Activated T-helper 1 cell treated with Interleukin-2 at 50 U/mL for 16 hours (primary cell): ENCODE results near the gene LGALS9.
"Not testable (repeated sequence)": the region's sequence is repeated elsewhere in the genome, so short reads cannot be mapped to it uniquely, and the experiment has no call there.

Source experiments
- DNase-seq: peaks from one replicate; pipeline ENCODE4 v3.0.0-alpha.2; 2020; ENCODE audit warnings: low read depth

Gene LGALS9

DNA sequence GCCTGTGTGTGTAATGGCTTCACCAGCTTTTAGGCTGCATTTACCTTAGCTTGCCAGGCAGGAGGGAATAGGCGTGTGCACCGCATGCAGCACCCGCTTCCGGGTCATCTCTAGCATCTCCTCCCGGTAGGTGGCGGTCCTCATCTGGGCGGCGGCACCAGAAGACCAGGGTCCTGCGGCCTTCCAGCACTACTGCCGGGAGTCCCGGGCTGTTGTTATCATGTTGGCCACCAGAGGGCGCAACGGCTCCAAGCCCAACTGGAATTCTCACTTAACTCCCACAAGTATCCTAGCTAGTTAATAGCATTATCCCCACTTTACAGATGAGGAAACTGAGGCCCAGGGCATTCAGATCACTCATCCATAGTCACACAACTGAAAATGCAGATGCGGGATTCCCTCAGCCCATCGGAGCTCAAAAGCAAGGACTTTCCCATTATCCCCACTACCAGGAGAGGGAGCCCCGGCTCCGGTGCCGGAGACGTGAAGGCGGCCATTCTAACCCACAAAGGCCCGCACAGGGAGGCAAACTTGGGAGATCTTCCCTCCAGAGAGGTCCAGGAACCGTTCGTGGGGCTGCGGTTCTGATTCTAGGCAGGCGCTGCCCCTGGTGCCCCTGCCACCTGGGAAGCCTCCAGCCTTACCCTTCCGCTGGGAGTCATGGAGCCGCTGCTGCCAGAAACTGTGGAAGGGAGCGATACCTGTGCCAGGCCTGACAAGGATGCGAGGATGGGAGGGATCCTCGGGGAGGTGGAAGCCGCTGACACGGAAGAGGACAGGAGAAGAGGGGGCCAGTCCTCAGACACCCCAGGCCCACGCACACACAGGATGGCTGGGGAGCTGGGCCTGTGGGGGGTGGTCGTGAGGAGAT, 23.9 kb downstream of the LGALS9 start:
- peak; percentile 36 for DNase-seq

DNA sequence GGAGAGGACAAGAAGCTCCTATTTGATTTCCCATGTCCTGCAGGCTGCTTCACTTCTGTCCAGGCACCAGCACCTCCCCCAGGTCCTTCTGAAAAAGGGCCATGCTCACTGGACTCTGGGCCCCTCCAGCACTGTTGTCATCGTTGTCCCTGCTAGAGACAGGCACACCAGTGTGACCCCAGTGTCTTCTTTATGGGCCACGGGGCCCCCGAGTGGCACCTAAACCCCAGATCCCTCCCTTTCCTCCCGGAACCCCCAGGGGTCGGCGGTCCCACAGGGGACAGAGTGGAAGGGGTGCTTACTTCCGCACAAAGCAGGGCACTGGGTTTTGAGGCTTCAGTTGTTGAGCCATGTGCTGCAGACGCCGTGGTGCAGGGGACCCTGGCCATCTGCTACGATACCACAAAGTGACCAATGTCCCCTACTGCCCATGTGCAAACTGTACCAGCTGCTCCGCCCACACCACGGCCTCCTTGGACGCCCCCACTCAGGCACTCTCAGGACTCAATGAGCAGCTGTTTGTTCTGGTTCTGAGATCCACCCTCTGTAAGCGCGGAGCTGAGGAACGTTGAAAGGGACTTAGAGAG, 24.6 kb downstream of the LGALS9 start:
- not testable (repeated sequence) for DNase-seq

DNA sequence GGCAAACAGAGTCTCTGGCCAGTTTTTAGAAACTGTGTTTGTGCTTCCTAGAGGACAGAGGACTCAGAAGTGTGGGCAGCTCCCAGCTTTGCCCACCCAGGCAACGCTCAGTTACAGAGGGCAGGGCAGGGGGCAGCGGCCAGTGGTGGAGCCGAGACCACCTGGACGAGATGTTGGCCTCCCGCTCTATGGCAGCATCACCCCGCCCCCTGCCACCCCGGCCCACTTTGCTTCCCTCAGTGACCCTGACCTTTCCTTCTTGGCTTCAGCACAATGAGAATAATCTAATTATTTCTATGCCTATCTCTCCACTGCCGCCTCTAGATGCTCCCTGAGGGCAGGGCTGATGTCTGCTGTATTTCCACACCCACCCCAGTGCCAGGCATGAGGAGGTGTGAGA, 25.6 kb downstream of the LGALS9 start:
- not testable (repeated sequence) for DNase-seq

- DNase-seq: no peak
Observed at GRCh38 chr17:27657620-27658019, 26.6 kb downstream of the LGALS9 start.

DNA sequence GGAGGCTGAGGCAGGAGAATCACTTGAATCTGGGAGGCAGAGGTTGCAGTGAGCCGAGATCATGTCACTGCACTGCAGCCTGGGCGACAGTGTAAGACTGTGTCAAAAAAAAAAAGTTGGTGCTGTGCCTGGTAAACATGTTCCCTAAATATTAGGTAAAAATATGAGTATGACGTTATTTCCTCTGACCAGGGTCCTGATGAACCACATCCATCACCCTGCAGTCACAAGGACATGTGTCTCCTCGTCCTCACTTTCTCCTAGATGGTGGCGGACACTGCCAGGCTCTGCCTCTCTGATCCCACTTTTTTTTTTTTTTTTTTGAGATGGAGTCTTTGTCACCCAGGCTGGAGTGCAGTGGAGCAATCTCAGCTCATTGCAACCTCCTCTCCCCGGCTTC, 28.7 kb downstream of the LGALS9 start:
- no peak for DNase-seq

- DNase-seq: no peak
Observed at GRCh38 chr17:27660436-27660835, 29.4 kb downstream of the LGALS9 start.

DNA sequence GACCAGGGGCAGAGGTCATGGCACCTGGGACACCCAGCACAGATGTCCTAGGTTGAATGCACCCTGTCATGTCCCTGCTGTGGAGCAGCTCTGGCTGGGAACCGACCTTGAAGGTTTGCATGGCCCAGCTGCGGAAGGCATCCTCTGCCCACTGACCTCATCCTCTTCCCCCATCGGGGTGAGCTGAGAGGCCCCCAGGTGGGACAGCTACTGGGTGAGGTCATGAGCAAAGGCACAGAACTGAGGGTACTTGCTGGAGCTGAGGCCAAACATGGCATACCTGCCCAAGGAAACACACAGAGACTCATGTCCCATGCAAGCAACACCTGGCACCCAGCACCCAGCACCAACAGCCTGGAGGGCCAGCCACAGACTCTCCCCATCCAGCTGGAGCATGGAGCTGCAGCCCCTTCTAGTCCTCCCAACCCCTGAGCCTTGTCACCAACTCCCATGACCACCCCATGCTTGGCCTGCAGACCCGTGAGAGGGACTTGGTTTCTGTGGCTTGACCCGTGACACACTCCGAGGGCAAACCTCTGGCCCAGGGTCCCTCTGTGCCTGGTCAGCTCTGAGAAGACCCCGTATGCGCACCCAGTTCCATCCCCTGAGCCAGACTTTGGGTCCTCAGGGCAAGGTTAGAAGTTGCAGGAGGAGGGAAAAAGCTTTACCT, 33.1 kb downstream of the LGALS9 start:
- DNase-seq: no peak

- no peak for DNase-seq
Observed at GRCh38 chr17:27664606-27664965, 33.6 kb downstream of the LGALS9 start.

- no peak for DNase-seq
Observed at GRCh38 chr17:27665549-27665948, 34.6 kb downstream of the LGALS9 start.

DNA sequence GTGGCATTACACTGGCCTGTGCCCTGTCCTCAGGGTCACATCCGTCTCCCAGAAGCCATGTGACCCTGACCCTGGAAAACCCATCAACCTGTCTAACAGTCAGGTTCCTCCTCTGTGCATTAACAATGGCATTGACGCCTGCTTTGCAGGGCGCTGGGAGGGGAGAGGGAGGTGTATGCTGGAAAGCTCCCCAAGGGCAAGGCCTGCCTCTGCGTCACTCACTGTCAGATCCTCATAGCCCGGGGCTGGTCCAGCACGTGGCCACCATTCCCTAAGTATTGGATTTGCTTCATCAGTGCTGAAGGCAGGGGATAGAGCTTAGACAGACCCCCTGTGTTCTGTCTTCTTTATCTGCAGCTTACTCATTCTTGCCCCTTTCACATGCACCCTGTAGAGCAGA, 35.3 kb downstream of the LGALS9 start:
- not testable (repeated sequence) for DNase-seq

- no peak for DNase-seq
Observed at GRCh38 chr17:27666831-27667560, 36.0 kb downstream of the LGALS9 start.

DNA sequence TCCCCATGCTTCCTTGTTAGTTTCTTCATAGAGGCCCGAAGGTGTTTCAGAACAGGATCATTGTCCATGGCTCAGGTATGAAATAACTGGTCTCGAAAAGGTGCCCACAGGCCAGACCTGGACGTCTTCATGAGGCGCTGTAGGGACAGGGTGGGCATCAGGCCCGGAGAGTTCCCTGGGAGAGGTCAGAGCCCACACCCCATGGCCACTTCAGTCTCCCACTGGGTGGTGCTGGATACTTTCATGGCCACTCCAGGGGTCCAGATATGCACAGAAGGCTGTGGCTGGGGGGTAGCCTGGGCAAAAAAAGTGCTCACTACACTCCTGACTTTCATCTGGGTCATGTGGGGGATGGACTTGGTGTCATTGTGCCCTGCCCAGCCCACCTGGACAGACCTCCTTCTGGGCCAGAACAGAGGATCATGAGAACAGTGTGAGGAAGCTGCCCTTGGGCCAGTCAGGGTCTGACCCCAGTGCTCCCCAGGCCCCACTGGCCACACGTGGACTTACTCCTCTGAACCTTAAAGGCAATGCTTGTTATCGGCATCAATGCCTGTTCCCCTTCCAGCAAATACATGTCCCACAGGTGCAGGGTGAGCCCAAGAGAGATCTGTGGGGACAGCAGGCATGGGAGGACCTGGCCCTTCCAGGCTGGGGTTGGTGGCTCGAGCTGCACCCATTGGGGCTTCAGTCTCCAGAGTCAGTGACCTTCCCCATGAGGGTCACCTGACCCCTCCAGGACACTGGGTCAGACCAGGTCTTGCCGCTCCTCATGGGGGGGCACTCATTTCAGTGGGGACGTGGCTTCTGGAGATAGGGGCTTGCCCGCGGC, 36.9 kb downstream of the LGALS9 start:
- DNase-seq: no peak

- no peak for DNase-seq
Observed at GRCh38 chr17:27668488-27668823, 37.5 kb downstream of the LGALS9 start.

DNA sequence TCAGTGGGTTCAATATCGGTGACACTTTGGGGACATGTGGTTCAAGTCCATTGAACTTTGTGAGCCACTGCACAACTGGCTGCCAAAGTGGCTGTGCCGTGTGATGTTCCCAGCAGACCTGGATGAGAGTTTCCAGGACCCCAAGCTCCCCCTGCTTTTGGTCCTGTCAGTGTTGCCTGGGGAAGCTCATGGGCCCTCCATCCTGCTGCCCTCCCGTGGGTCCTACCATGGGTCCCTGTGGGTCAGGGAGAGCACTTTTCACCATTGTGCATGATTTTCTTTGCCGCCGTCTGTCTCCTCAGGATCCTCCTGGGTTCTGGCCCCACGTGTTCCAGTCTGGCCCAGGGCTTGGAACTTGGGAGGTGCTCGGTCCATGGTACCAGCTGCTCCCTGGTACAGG, 38.1 kb downstream of the LGALS9 start:
- no peak for DNase-seq

- DNase-seq: no peak
Observed at GRCh38 chr17:27669850-27670249, 38.9 kb downstream of the LGALS9 start.

GRCh38 chr17:27670791-27671590, 40.0 kb downstream of the LGALS9 start:
- no peak for DNase-seq

DNA sequence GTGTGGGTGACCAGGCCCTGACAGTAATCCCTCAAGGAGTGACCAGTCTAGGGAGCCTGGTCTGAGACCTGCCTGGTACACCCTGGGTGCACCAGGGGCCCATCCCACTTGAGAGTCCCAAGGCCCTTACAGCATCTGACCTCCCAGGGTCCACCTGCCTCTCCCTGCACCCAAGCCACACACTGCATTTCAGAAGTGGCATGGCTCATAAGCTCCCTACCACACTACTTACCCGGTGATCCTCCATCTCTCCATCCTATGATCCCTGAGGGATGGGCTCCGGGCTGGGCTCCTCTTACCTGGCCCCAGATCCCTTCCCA, 40.6 kb downstream of the LGALS9 start:
- no peak for DNase-seq

GRCh38 chr17:27671977-27672480, 41.0 kb downstream of the LGALS9 start:
- DNase-seq: not testable (repeated sequence)

DNA sequence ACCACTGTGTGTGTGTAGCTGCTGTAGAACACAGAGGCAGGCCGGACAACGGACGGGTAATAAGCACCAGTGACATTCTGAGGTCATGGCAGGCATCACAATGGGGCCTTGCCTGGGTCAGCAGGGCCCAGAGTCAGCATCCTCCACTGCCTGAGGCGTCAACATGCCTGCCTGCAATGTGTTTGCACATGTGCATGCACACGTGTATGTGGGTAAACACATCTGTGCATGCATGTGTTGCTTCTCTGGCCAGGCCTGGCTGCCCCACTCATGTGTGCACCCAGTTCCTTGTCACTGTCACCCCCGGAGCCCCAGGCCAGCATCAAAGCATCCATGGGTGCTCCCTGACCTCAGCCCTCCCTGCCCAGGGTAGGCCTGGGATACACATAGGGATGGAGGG, 43.3 kb downstream of the LGALS9 start:
- DNase-seq: no peak

- no peak for DNase-seq
Observed at GRCh38 chr17:27677191-27677590, 46.2 kb downstream of the LGALS9 start.

DNA sequence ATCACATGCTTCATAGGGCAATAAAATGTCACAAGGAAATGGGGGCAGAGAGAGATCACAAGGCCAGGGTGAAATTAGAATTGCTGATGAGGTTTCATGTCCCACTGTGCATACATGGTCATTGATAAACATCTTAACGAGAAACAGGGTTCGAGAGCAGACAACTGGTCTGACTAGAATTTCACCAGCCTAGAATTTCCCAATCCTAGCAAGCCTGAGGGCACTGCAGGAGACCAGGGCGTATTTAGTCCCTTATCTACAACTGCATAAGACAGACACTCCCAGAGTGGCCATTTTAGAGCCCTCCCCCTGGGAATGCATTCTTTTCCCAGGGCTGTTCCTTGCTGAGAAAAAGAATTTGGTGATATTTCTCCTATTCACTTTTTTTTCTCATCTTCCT, 55.3 kb downstream of the LGALS9 start:
- DNase-seq: not testable (repeated sequence)
